ENCODE results near the gene PPARG. TPM values are rescaled to one million over a fixed set of nuclear protein-coding genes. Genes with fewer than 3 reads are reported as not detected.

The PPARG gene
- total RNA-seq, 2 donors from 2014 or later: 12.3 to 17.9 TPM

- Histone ChIP-seq H3K36me3 (no peaks in the 10 kb centered on the region), H3K9me3 (no peaks in the 10 kb centered on the region), H3K4me1 (no peaks in the 10 kb centered on the region), H3K27me3 (no peaks in the 10 kb centered on the region), H3K27ac (no peak overlapping the region), H3K4me3 (no peak overlapping the region)
- DNase-seq (ENCODE audit: low spot score): no peak
- TF ChIP-seq CTCF (IDR thresholded peaks at IDR 0.05): no peak
Measured at GRCh38 chr3:12300137-12300536, 11.3 kb downstream of the PPARG start.

GRCh38 chr3:12301031-12301430, 12.2 kb downstream of the PPARG start:
- Histone ChIP-seq H3K9me3 (no peaks in the 10 kb centered on the region), H3K27me3 (no peaks in the 10 kb centered on the region), H3K4me3 (no peak overlapping the region), H3K27ac (no peak overlapping the region), H3K36me3 (no peaks in the 10 kb centered on the region), H3K4me1 (no peaks in the 10 kb centered on the region)
- TF ChIP-seq CTCF (IDR thresholded peaks at IDR 0.05): no peak
- DNase-seq (ENCODE audit: low spot score): no peak

GRCh38 chr3:12301513-12301912, 12.6 kb downstream of the PPARG start:
- TF ChIP-seq CTCF (IDR thresholded peaks at IDR 0.05): no peak
- no peak overlapping the region for H3K4me3 ChIP-seq
- no peaks in the 10 kb centered on the region for H3K27me3 ChIP-seq
- DNase-seq (ENCODE audit: low spot score): no peak
- no peak overlapping the region for H3K27ac ChIP-seq
- no peaks in the 10 kb centered on the region for H3K36me3 ChIP-seq
- H3K4me1 ChIP-seq: no peaks in the 10 kb centered on the region
- H3K9me3 ChIP-seq: no peaks in the 10 kb centered on the region

- H3K27me3 ChIP-seq: no peaks in the 10 kb centered on the region
- no peaks in the 10 kb centered on the region for H3K9me3 ChIP-seq
- no peak overlapping the region for H3K27ac ChIP-seq
- TF ChIP-seq CTCF (IDR thresholded peaks at IDR 0.05): no peak
- no peak for DNase-seq (ENCODE audit: low spot score)
- H3K36me3 ChIP-seq: no peaks in the 10 kb centered on the region
- no peak overlapping the region for H3K4me3 ChIP-seq
- H3K4me1 ChIP-seq: no peaks in the 10 kb centered on the region
Measured at GRCh38 chr3:12302564-12302963, 13.7 kb downstream of the PPARG start.

- no peak for TF ChIP-seq CTCF (IDR thresholded peaks at IDR 0.05)
- H3K9me3 ChIP-seq: no peaks in the 10 kb centered on the region
- no peak for DNase-seq (ENCODE audit: low spot score)
- H3K4me3 ChIP-seq: no peak overlapping the region
- no peak overlapping the region for H3K27ac ChIP-seq
- no peaks in the 10 kb centered on the region for H3K27me3 ChIP-seq
- no peaks in the 10 kb centered on the region for H3K36me3 ChIP-seq
- H3K4me1 ChIP-seq: no peaks in the 10 kb centered on the region
Measured at GRCh38 chr3:12303534-12303933, 14.7 kb downstream of the PPARG start.

GRCh38 chr3:12303993-12304392, 15.1 kb downstream of the PPARG start:
- Histone ChIP-seq H3K27me3 (no peaks in the 10 kb centered on the region), H3K4me3 (no peak overlapping the region), H3K36me3 (no peaks in the 10 kb centered on the region), H3K4me1 (no peaks in the 10 kb centered on the region), H3K27ac (no peak overlapping the region), H3K9me3 (no peaks in the 10 kb centered on the region)
- no peak for TF ChIP-seq CTCF (IDR thresholded peaks at IDR 0.05)
- no peak for DNase-seq (ENCODE audit: low spot score)

All from right atrium auricular region (tissue), 2 donors.